Chondrocyte (in vitro differentiated cells): ENCODE results near the gene TUBG1. TPM values are rescaled to one million over a fixed set of nuclear protein-coding genes. Genes with fewer than 3 reads are reported as not detected.
"Not testable (repeated sequence)": the region's sequence is repeated elsewhere in the genome, so short reads cannot be mapped to it uniquely, and the experiment has no call there.

Experiments used
- DNase-seq: peaks from one replicate; pipeline ENCODE4 v3.0.0; 2021; ENCODE audit warnings: mixed read lengths, low spot score
- H3K27ac Mint-ChIP-seq: one replicate; pipeline ENCODE4 v1.8.0; 2021; ENCODE audit warnings: mild to moderate bottlenecking, moderate library complexity, mixed read lengths; ENCODE audit not compliant: unreplicated experiment
- H3K27me3 Mint-ChIP-seq: 2 replicates; pipeline ENCODE4 v1.8.0; 2021; ENCODE audit warnings: low read depth, mixed read lengths
- H3K36me3 Mint-ChIP-seq: 2 replicates; pipeline ENCODE4 v1.8.0; 2021; ENCODE audit warnings: low read depth, mixed read lengths
- H3K4me1 Mint-ChIP-seq: 2 replicates; pipeline ENCODE4 v1.8.0; 2021; ENCODE audit warnings: low read depth, mild to moderate bottlenecking, mixed read lengths
- H3K4me3 Mint-ChIP-seq: one replicate; pipeline ENCODE4 v1.8.0; 2021; ENCODE audit warnings: mild to moderate bottlenecking, moderate library complexity, mixed read lengths; ENCODE audit not compliant: unreplicated experiment
- H3K9me3 Mint-ChIP-seq: 2 replicates; pipeline ENCODE4 v1.8.0; 2021; ENCODE audit warnings: low read depth, mixed read lengths
- total RNA-seq: library from RNA; stranded (reverse); gene quantifications from 3 replicates; pipeline ENCODE4 v1.2.1, GENCODE V29; 2021
- TF ChIP-seq, protein P1 (sequence below): fragments of 200-600 bp; sonication (generic); IDR thresholded peaks from 2 replicates; pipeline ENCODE4 v1.5.0; 2021; ENCODE audit warnings: antibody characterized with exemption, mild to moderate bottlenecking, moderate library complexity

The TUBG1 gene
- total RNA-seq, 1 donor from 2014 or later: 41.1 TPM

DNA sequence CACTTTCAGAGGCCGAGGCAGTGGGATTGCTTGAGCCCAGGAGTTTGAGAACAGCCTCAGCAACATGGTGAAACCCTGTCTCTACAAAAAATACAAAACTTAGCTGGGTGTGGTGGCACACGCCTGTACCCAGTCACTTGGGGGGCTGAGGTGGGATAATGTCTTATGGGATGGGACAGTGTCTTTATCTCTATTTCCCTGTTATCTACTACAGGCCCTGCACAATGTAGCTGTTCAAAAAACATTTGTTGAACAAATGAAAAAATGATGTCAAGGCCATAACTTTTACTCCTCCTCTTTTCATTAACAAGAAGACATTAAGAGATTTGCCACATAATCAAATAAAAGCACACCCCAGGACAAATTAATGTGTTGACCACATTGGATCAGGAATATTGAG lies 13.8 kb downstream of the TUBG1 start:
- TF ChIP-seq, protein P1, sequence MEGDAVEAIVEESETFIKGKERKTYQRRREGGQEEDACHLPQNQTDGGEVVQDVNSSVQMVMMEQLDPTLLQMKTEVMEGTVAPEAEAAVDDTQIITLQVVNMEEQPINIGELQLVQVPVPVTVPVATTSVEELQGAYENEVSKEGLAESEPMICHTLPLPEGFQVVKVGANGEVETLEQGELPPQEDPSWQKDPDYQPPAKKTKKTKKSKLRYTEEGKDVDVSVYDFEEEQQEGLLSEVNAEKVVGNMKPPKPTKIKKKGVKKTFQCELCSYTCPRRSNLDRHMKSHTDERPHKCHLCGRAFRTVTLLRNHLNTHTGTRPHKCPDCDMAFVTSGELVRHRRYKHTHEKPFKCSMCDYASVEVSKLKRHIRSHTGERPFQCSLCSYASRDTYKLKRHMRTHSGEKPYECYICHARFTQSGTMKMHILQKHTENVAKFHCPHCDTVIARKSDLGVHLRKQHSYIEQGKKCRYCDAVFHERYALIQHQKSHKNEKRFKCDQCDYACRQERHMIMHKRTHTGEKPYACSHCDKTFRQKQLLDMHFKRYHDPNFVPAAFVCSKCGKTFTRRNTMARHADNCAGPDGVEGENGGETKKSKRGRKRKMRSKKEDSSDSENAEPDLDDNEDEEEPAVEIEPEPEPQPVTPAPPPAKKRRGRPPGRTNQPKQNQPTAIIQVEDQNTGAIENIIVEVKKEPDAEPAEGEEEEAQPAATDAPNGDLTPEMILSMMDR: no peak
- no peak overlapping the region for H3K4me3 Mint-ChIP-seq
- no peaks in the 10 kb centered on the region for H3K36me3 Mint-ChIP-seq
- DNase-seq: no peak
- no peaks in the 10 kb centered on the region for H3K27me3 Mint-ChIP-seq
- no peaks in the 10 kb centered on the region for H3K9me3 Mint-ChIP-seq
- H3K27ac Mint-ChIP-seq: no peak overlapping the region
- peaks cover 6% of the 10 kb centered on the region for H3K4me1 Mint-ChIP-seq

- Mint-ChIP-seq H3K36me3 (no peaks in the 10 kb centered on the region), H3K4me3 (no peak overlapping the region)
- no peak for DNase-seq
These were observed 14.5 kb downstream of the TUBG1 start for GRCh38 chr17:42623732-42624596.

DNA sequence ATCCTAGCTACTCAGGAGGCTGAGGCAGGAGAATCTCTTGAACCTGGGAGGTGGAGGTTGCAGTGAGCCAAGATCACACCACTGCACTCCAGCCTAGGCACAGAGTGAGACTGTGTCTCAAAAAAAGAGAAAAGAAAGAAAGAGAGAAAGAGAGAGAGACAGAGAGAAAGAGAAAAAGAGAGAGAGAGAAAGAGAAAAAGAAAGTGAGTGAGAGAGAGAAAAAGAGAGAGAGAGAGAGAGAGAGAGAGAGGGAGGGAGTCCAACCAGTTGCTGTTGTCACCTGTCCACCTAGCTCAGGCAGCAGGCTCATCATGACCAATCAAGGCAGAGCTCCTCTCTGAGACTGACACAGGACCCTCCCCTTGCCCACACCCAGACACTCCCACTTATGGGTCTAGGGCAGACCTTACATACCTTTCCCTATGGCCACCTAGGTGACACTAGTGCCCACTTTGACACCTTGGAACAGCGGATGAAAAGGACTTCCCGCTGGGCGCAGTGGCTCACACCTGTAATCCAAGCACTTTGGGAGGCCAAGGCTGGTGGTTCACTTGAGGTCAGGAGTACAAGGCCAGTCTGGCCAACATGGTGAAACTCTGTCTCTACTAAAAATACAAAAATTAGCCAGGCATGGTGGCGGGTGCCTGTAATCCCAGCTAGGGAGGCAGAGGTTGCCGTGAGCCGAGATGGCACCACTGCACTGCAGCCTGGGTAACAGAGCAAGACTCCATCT lies 17.7 kb downstream of the TUBG1 start:
- not testable (repeated sequence) for H3K36me3 Mint-ChIP-seq, H3K4me1 Mint-ChIP-seq, H3K27ac Mint-ChIP-seq, DNase-seq, H3K9me3 Mint-ChIP-seq, H3K4me3 Mint-ChIP-seq, H3K27me3 Mint-ChIP-seq

More at GRCh38 chr17:42623732-42624596, 14.5 kb downstream of the TUBG1 start:
- Mint-ChIP-seq H3K9me3 (no peaks in the 10 kb centered on the region), H3K27me3 (no peaks in the 10 kb centered on the region), H3K27ac (no peak overlapping the region), H3K4me1 (no peaks in the 10 kb centered on the region)
- TF ChIP-seq, protein P1: no peak

- TF ChIP-seq, protein P1: no peak
- Mint-ChIP-seq H3K4me3 (no peak overlapping the region), H3K9me3 (no peaks in the 10 kb centered on the region), H3K27me3 (no peaks in the 10 kb centered on the region), H3K36me3 (no peaks in the 10 kb centered on the region), H3K4me1 (no peaks in the 10 kb centered on the region), H3K27ac (no peak overlapping the region)
- DNase-seq: no peak
These were observed 20.0 kb downstream of the TUBG1 start for GRCh38 chr17:42629411-42630009.

GRCh38 chr17:42632949-42633444 lies 23.5 kb downstream of the TUBG1 start:
- H3K4me1 Mint-ChIP-seq: no peaks in the 10 kb centered on the region
- H3K9me3 Mint-ChIP-seq: no peaks in the 10 kb centered on the region
- no peak overlapping the region for H3K4me3 Mint-ChIP-seq
- H3K27ac Mint-ChIP-seq: no peak overlapping the region
- no peak for DNase-seq
- H3K27me3 Mint-ChIP-seq: no peaks in the 10 kb centered on the region
- no peaks in the 10 kb centered on the region for H3K36me3 Mint-ChIP-seq
- TF ChIP-seq, protein P1: no peak
